Measurements from ENCODE around the gene WDR70.
A peak's percentile ranks its signal among the peaks of the same experiment; 100 is the strongest.

The WDR70 gene

DNA sequence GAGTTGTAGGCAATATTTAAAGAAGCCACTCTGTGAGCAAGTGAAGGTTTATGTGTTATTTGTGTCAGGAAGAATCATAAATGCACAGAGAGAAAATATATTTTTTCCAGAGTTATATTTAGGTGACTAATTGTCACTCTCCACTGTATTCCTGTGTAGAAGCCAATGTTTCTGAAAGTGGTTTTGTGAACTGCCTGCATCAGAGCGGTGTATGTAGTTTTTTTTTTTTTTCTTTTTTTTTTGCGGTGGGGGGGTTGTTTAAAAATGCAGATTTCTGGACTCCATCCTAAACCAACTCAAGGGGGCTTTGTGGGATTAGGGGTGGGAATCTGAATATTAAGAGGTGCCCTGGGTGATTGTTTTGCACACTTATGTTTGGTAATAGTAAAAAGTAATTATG lies 357.3 kb downstream of the WDR70 start:
- TF ChIP-seq CTCF (IDR thresholded peaks at IDR 0.05; ENCODE audit: low read depth, low read length, missing control alignments): no peak
- H3K4me3 ChIP-seq (ENCODE audit: low read depth, low read length): no peak overlapping the region
- DNase-seq (ENCODE audit: low read depth): no peak
- in situ Hi-C loops (cut with HindIII; ENCODE audit: low sequenced_read_pairs): no loop called here

DNA sequence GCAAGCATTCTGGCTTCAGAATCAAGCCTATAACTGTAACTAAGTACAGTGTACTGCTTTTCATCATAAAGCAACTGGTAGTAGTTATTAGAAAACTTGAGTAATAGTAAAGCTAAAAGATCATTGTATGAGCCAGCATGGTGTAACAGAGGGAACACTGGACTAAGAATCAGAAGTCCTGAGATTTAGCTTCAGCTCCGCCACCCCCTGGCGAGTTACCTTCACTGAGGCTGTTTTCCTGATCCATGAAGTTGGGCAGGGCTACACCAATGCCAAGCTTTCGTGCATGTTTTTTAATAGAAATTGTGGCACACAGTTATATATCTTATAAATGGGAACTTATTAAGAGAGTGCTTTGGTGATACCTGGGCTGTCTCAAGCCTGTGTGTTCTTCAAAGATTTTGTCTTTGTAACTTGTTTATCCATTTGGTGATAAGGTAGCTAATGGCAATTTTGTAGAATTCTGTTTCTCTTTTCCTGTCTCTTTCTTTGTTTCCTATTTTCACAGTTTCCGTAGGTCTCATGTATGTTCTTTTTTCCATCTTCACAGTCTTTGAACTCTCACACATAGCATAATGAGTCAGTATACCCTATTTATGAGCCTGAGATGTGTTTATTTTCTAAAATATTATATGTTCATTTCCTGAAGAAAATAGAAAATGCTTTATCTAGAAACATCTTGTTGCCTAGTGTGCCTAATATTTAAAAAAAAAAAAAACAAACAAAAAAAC lies 358.4 kb downstream of the WDR70 start:
- H3K4me3 ChIP-seq (ENCODE audit: low read depth, low read length): no peak overlapping the region
- no peak for DNase-seq (ENCODE audit: low read depth)
- in situ Hi-C loops (cut with HindIII; ENCODE audit: low sequenced_read_pairs): no loop called here
- no peak for TF ChIP-seq CTCF (IDR thresholded peaks at IDR 0.05; ENCODE audit: low read depth, low read length, missing control alignments)

GRCh38 chr5:37738057-37738691 lies 359.1 kb downstream of the WDR70 start:
- no peak for TF ChIP-seq CTCF (IDR thresholded peaks at IDR 0.05; ENCODE audit: low read depth, low read length, missing control alignments)
- no peak overlapping the region for H3K4me3 ChIP-seq (ENCODE audit: low read depth, low read length)
- peak; percentile 97 for DNase-seq (ENCODE audit: low read depth)
- in situ Hi-C loops (cut with HindIII; ENCODE audit: low sequenced_read_pairs): no loop called here

- no peak for TF ChIP-seq CTCF (IDR thresholded peaks at IDR 0.05; ENCODE audit: low read depth, low read length, missing control alignments)
- in situ Hi-C loops (cut with HindIII; ENCODE audit: low sequenced_read_pairs): no loop called here
- DNase-seq (ENCODE audit: low read depth): no peak
- H3K4me3 ChIP-seq (ENCODE audit: low read depth, low read length): no peak overlapping the region
Measured at GRCh38 chr5:37738865-37739488, 359.9 kb downstream of the WDR70 start.

DNA sequence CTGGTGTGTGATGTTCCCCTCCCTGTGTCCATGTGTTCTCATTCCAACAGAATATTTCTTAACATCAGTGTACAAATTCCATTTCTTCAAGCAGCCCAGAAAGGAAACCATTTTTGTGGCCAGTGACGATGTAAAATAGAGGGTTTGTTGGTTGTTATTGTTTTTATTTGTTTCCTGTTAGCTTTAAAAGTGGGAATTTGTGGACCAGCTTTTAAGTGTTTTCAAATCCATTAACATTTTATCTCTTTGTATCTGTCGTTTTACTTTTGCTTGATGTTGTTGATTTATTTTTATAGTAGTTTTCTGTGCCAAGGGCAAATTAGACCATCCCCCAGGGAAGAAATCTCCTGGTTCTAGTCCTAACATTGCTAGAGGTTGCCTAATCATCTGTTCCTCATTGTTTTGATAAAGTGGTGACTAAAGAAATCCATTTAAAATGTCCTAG lies 360.7 kb downstream of the WDR70 start:
- no peak overlapping the region for H3K4me3 ChIP-seq (ENCODE audit: low read depth, low read length)
- TF ChIP-seq CTCF (IDR thresholded peaks at IDR 0.05; ENCODE audit: low read depth, low read length, missing control alignments): no peak
- in situ Hi-C loops (cut with HindIII; ENCODE audit: low sequenced_read_pairs): no loop called here
- DNase-seq (ENCODE audit: low read depth): no peak

GRCh38 chr5:37740331-37741066 lies 361.4 kb downstream of the WDR70 start:
- no peak for TF ChIP-seq CTCF (IDR thresholded peaks at IDR 0.05; ENCODE audit: low read depth, low read length, missing control alignments)
- in situ Hi-C loops (cut with HindIII; ENCODE audit: low sequenced_read_pairs): no loop called here
- no peak overlapping the region for H3K4me3 ChIP-seq (ENCODE audit: low read depth, low read length)
- no peak for DNase-seq (ENCODE audit: low read depth)
